Tibial nerve (tissue), 3 donors: Measurements from ENCODE around the gene ITGA4.

ENCODE experiments used
- CTCF ChIP-seq, 5 experiments: fragments of 200-600 bp in 3 of 5; fragments of 450-650 bp in 2 of 5; sonication (generic) in 3 of 5; IDR thresholded peaks; one replicate each; pipeline ENCODE4 v1.5.1; 2016 to 2019; ENCODE audit warnings: antibody characterized with exemption in 5 of 5, mild to moderate bottlenecking in 3 of 5, moderate library complexity in 2 of 5
- POLR2A ChIP-seq, 2 donors: fragments of 450-650 bp; IDR thresholded peaks; one replicate each; pipeline ENCODE4 v1.6.1; 2017; ENCODE audit warnings: antibody characterized with exemption in 2 of 2, mild to moderate bottlenecking in 2 of 2, moderate library complexity in 2 of 2

GRCh38 chr2:181528441-181528840 is 71.3 kb downstream of the ITGA4 start:
- TF ChIP-seq POLR2A (IDR thresholded peaks at IDR 0.05) (no peak), CTCF (IDR thresholded peaks at IDR 0.05) (no peak)
